HK-2 (cell line): ENCODE measurements around the gene MAMDC4.
"Not testable (repeated sequence)": the region's sequence is repeated elsewhere in the genome, so short reads cannot be mapped to it uniquely, and the experiment has no call there.

Experiments used
- DNase-seq: peaks from one replicate; pipeline ENCODE4 v3.0.0-alpha.2; 2018; ENCODE audit not compliant: unreplicated experiment

MAMDC4 gene

GRCh38 chr9:136862849-136863622, 10.9 kb downstream of the MAMDC4 start:
- no peak for DNase-seq

GRCh38 chr9:136863623-136864273, 11.6 kb downstream of the MAMDC4 start:
- no peak for DNase-seq

GRCh38 chr9:136865041-136865767, 13.1 kb downstream of the MAMDC4 start:
- no peak for DNase-seq

- DNase-seq: no peak
These were observed 13.6 kb downstream of the MAMDC4 start for GRCh38 chr9:136865768-136866103.

- not testable (repeated sequence) for DNase-seq
These were observed 14.8 kb downstream of the MAMDC4 start for GRCh38 chr9:136866898-136867421.

GRCh38 chr9:136867480-136867879, 15.3 kb downstream of the MAMDC4 start:
- DNase-seq: no peak

- DNase-seq: no peak
These were observed 15.8 kb downstream of the MAMDC4 start for GRCh38 chr9:136867917-136868316.

- DNase-seq: no peak
These were observed 16.5 kb downstream of the MAMDC4 start for GRCh38 chr9:136868644-136869043.

- DNase-seq: not testable (repeated sequence)
These were observed 17.5 kb downstream of the MAMDC4 start for GRCh38 chr9:136869611-136870010.

- no peak for DNase-seq
These were observed 23.0 kb downstream of the MAMDC4 start for GRCh38 chr9:136875155-136875554.

- no peak for DNase-seq
These were observed 24.3 kb downstream of the MAMDC4 start for GRCh38 chr9:136876476-136876875.

GRCh38 chr9:136880651-136881050, 28.5 kb downstream of the MAMDC4 start:
- no peak for DNase-seq

- DNase-seq: peak; percentile 51
These were observed 29.6 kb downstream of the MAMDC4 start for GRCh38 chr9:136881691-136882108.

GRCh38 chr9:136882109-136882946, 30.2 kb downstream of the MAMDC4 start:
- peak; percentile 92 for DNase-seq

GRCh38 chr9:136882947-136883283, 30.8 kb downstream of the MAMDC4 start:
- DNase-seq: not testable (repeated sequence)

- not testable (repeated sequence) for DNase-seq
These were observed 31.5 kb downstream of the MAMDC4 start for GRCh38 chr9:136883670-136884069.

- peak; percentile 99 for DNase-seq
These were observed 33.9 kb downstream of the MAMDC4 start, which contains the start of gene TRAF2 for GRCh38 chr9:136885950-136886578. Gene TRAF2 (plus strand): TSS chr9:136886516. CDS start chr9:136898741, 12,225 bp downstream.

- peak; percentile 54 for DNase-seq
These were observed 34.8 kb downstream of the MAMDC4 start for GRCh38 chr9:136886610-136887597.

- no peak for DNase-seq
These were observed 36.3 kb downstream of the MAMDC4 start for GRCh38 chr9:136888454-136888853.

GRCh38 chr9:136889858-136890257, 37.7 kb downstream of the MAMDC4 start:
- no peak for DNase-seq
